Loucy (cell line): Measurements from ENCODE around the gene NCOA6.

ENCODE experiments used
- EZH2phosphoT487 ChIP-seq: fragments of 200-600 bp; IDR thresholded peaks from 2 replicates; pipeline ENCODE4 v1.6.1; 2018; ENCODE audit warnings: antibody characterized with exemption, mild to moderate bottlenecking, moderate library complexity, borderline replicate concordance
- TF ChIP-seq, protein P1 (sequence below): fragments of 200-600 bp; sonication (generic); conservative IDR thresholded peaks from 2 replicates; pipeline ENCODE4 v1.5.1; 2014; ENCODE audit warnings: mild to moderate bottlenecking, antibody characterized with exemption, low read length

DNA sequence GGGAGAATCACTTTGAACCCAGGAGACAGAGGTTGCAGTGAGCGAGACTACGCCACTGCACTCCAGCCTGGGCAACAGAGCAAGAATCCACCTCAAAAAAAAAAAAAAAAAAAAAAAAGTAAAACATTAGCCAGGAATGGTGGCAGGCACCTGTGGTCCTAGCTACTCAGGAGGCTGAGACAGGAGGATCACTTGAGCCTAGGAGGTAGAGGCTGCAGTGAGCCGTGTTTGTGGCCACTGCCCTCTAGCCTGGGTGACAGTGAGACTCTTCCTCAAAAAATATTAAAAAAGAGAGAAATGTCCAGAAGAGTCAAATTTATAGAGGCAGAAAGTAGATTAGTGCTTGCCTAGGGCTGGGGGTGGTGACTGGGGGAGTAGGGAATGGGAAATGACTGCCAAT is 141.8 kb downstream of the NCOA6 start:
- TF ChIP-seq, protein P1, sequence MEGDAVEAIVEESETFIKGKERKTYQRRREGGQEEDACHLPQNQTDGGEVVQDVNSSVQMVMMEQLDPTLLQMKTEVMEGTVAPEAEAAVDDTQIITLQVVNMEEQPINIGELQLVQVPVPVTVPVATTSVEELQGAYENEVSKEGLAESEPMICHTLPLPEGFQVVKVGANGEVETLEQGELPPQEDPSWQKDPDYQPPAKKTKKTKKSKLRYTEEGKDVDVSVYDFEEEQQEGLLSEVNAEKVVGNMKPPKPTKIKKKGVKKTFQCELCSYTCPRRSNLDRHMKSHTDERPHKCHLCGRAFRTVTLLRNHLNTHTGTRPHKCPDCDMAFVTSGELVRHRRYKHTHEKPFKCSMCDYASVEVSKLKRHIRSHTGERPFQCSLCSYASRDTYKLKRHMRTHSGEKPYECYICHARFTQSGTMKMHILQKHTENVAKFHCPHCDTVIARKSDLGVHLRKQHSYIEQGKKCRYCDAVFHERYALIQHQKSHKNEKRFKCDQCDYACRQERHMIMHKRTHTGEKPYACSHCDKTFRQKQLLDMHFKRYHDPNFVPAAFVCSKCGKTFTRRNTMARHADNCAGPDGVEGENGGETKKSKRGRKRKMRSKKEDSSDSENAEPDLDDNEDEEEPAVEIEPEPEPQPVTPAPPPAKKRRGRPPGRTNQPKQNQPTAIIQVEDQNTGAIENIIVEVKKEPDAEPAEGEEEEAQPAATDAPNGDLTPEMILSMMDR = no peak
- no peak for TF ChIP-seq EZH2phosphoT487
